H1 (cell line): Measurements from ENCODE around the gene GLT8D2. TPM values are rescaled to one million over a fixed set of nuclear protein-coding genes. Genes with fewer than 3 reads are reported as not detected.

Experiments used
- CEBPB ChIP-seq: IDR thresholded peaks from 2 replicates; pipeline ENCODE4 v1.6.1; 2012; ENCODE audit warnings: low read depth, low read length
- CHD1 ChIP-seq: IDR thresholded peaks from 2 replicates; pipeline ENCODE4 v1.6.1; 2012; ENCODE audit warnings: low read depth, low read length, improper control_type of control experiment
- CHD2 ChIP-seq: IDR thresholded peaks from 2 replicates; pipeline ENCODE4 v1.6.1; 2012; ENCODE audit warnings: low read length, improper control_type of control experiment
- E2F6 ChIP-seq: IDR thresholded peaks from 2 replicates; pipeline ENCODE4 v1.6.1; 2012; ENCODE audit warnings: inconsistent platforms
- POU5F1 ChIP-seq: IDR thresholded peaks from 2 replicates; pipeline ENCODE4 v1.6.1; 2011; ENCODE audit warnings: low read depth, mild to moderate bottlenecking, low read length, moderate library complexity
- RAD21 ChIP-seq, 2 experiments: IDR thresholded peaks in 1 of 2; conservative IDR thresholded peaks in 1 of 2; 2 replicates each; pipeline ENCODE4 v1.6.1; 2011; ENCODE audit warnings: low read depth in 2 of 2, low read length in 2 of 2, improper control_type of control experiment in 1 of 2, inconsistent platforms in 1 of 2, mild to moderate bottlenecking in 1 of 2, moderate library complexity in 1 of 2
- SIN3A ChIP-seq, 2 experiments: IDR thresholded peaks in 1 of 2; conservative IDR thresholded peaks in 1 of 2; 2 replicates each; pipeline ENCODE4 v1.6.1; 2011 to 2012; ENCODE audit warnings: low read length in 2 of 2, improper control_type of control experiment in 1 of 2, low read depth in 1 of 2, mild to moderate bottlenecking in 1 of 2
- SIRT6 ChIP-seq: IDR thresholded peaks from one replicate; pipeline ENCODE4 v1.7.1; 2012; ENCODE audit warnings: low read length, inconsistent platforms
- SRF ChIP-seq: IDR thresholded peaks from 2 replicates; pipeline ENCODE4 v1.6.1; 2011; ENCODE audit warnings: mild to moderate bottlenecking, low read depth, low read length, moderate library complexity
- TAF1 ChIP-seq: IDR thresholded peaks from 2 replicates; pipeline ENCODE4 v1.6.1; 2011; ENCODE audit warnings: mild to moderate bottlenecking, low read depth, low read length
- TCF12 ChIP-seq: IDR thresholded peaks from 2 replicates; pipeline ENCODE4 v1.6.1; 2011; ENCODE audit warnings: low read depth, mild to moderate bottlenecking, low read length
- polyA plus RNA-seq, 7 experiments: library from polyadenylated mRNA; depleted of rRNA in 3 of 7; stranded (reverse) in 5 of 7; unstranded in 2 of 7; fragments of >200 nt in 5 of 7; fragments of 200-250 nt in 2 of 7; gene quantifications; 1 replicate in 5 of 7; 2 replicates in 1 of 7; 4 replicates in 1 of 7; pipeline versions ENCODE4 v1.2.1 to v1.2.3, GENCODE V29; 2011 to 2013; ENCODE audit warnings: missing spikeins in 2 of 7, mixed read lengths in 2 of 7
- total RNA-seq: library from RNA; stranded (reverse); fragmentation: NEBNext Ultra II Directional; extraction: Animal tissue kit (Norgen Biotek cat#: 25700); gene quantifications from 2 replicates; pipeline ENCODE4 v1.2.1, GENCODE V29; 2021

Gene GLT8D2
- total and polyA plus RNA-seq, 2 of the 8 experiments (the other 6 are each of a cell fraction or from before 2014, with no cell fraction given): 6.8 to 9.8 TPM

DNA sequence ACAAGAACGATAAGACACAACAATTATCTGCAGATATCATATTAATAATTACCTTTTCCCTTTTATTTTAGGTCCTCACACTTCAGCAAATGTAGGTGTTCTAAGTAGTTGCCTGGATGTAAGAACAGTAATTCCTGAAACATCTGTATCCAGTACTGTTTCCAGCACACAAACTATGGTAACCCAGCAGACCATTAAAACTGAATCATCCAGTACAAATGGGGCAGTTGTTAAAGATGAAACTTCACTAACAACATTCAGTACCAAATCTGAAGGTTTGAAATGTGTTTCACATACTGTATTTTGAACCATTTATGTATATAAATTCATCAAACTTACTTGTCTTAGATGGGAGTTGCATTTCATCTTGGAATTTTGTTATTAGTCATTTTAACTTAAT is 45.3 kb upstream of the GLT8D2 start (continued):
- no peak for TF ChIP-seq RAD21 (IDR thresholded peaks at IDR 0.05 in 1 of 2, conservative IDR thresholded peaks at IDR 0.05 in 1 of 2; ENCODE audit: low read depth in 2 of 2, low read length in 2 of 2)
- no peak for TF ChIP-seq CHD1
- no peak for TF ChIP-seq TAF1
- TF ChIP-seq SRF: no peak
- TF ChIP-seq TCF12: no peak
- TF ChIP-seq E2F6: no peak
- TF ChIP-seq CEBPB: no peak
- no peak for TF ChIP-seq CHD2
- TF ChIP-seq SIRT6: no peak
- TF ChIP-seq SIN3A (conservative IDR thresholded peaks at IDR 0.05 in 1 of 2, IDR thresholded peaks at IDR 0.05 in 1 of 2; ENCODE audit: low read depth in 1 of 2, low read length in 2 of 2): no peak
- TF ChIP-seq POU5F1: no peak
